CD4-positive, alpha-beta T cell treated with Interleukin-17A for 1 hour (primary cell): ENCODE measurements around the gene ACY1.
A peak's percentile ranks its signal among the peaks of the same experiment; 100 is the strongest.

Experiments used
- DNase-seq: peaks from one replicate; pipeline ENCODE4 v3.0.0-alpha.2; 2020

ACY1 gene

GRCh38 chr3:51982838-51983577 lies at the start of gene ACY1:
ACY1 (plus strand) TSS chr3:51983535; CDS start chr3:51984065, 530 bp downstream.
- peak; percentile 78 for DNase-seq

GRCh38 chr3:51934139-51934850 lies 49.0 kb upstream of the ACY1 start:
- no peak for DNase-seq

- DNase-seq = no peak
These were observed 48.1 kb upstream of the ACY1 start for GRCh38 chr3:51934991-51935885.

- no peak for DNase-seq
These were observed 47.2 kb upstream of the ACY1 start for GRCh38 chr3:51935886-51936755.

GRCh38 chr3:51937014-51937413 lies 46.3 kb upstream of the ACY1 start:
- no peak for DNase-seq

- no peak for DNase-seq
These were observed 45.5 kb upstream of the ACY1 start for GRCh38 chr3:51937611-51938450.

GRCh38 chr3:51938780-51939425 lies 44.4 kb upstream of the ACY1 start:
- no peak for DNase-seq

GRCh38 chr3:51940648-51941462 lies 42.5 kb upstream of the ACY1 start:
- no peak for DNase-seq

GRCh38 chr3:51941463-51941797 lies 41.9 kb upstream of the ACY1 start:
- DNase-seq = no peak

- peak; percentile 100 for DNase-seq
These were observed 41.3 kb upstream of the ACY1 start, which contains the start of the genes PARP3 and RRP9 for GRCh38 chr3:51941798-51942602. PARP3 (plus strand) TSS chr3:51942363; CDS start chr3:51943356, 993 bp downstream. RRP9 (minus strand) TSS chr3:51941904; CDS start chr3:51941867, 37 bp downstream.

GRCh38 chr3:51942603-51943450 lies 40.5 kb upstream of the ACY1 start:
- DNase-seq = peak; percentile 65

- DNase-seq = no peak
These were observed 39.6 kb upstream of the ACY1 start for GRCh38 chr3:51943451-51944391.

GRCh38 chr3:51944451-51945021 lies 38.8 kb upstream of the ACY1 start:
- no peak for DNase-seq

- DNase-seq = no peak
These were observed 38.1 kb upstream of the ACY1 start for GRCh38 chr3:51945031-51945840.

- DNase-seq = no peak
These were observed 37.2 kb upstream of the ACY1 start for GRCh38 chr3:51945926-51946705.
